Activated CD8-positive, alpha-beta T cell treated with anti-CD3 and anti-CD28 coated beads for 36 hours (primary cell): Measurements from ENCODE around the gene ANKRD63. TPM values are rescaled to one million over a fixed set of nuclear protein-coding genes. Genes with fewer than 3 reads are reported as not detected.

Source experiments
- ATAC-seq: fragments of 200-7000 bp; cut with Tn5 transposase; one replicate; pipeline ENCODE4 v1.10.0; 2021; ENCODE audit warnings: mild to moderate bottlenecking, moderate library complexity
- CTCF ChIA-PET: fragments of 350-600 bp; sonication (Branson Sonifier 250); formaldehyde crosslinking; loops from one replicate; lab custom pipeline; 2021; ENCODE audit warnings: antibody characterized with exemption; lab: Charles Lee
- POLR2A ChIA-PET: fragments of 350-600 bp; sonication (Branson Sonifier 250); formaldehyde crosslinking; loops from one replicate; lab custom pipeline; 2021; ENCODE audit warnings: antibody characterized with exemption; lab: Charles Lee
- DNase-seq: peaks from one replicate; pipeline ENCODE4 v3.0.0-alpha.2; 2020
- H3K27ac Mint-ChIP-seq: one replicate; pipeline ENCODE4 v1.8.0; 2021; ENCODE audit warnings: mild to moderate bottlenecking, mixed read lengths
- H3K27me3 Mint-ChIP-seq: one replicate; pipeline ENCODE4 v1.8.0; 2021; ENCODE audit warnings: mixed read lengths
- H3K36me3 Mint-ChIP-seq: one replicate; pipeline ENCODE4 v1.8.0; 2021; ENCODE audit warnings: low read depth, mixed read lengths
- H3K4me1 Mint-ChIP-seq: one replicate; pipeline ENCODE4 v1.8.0; 2021; ENCODE audit warnings: low read depth, mixed read lengths
- H3K4me3 Mint-ChIP-seq: one replicate; pipeline ENCODE4 v1.8.0; 2021; ENCODE audit warnings: mild to moderate bottlenecking, moderate library complexity, mixed read lengths
- H3K9me3 Mint-ChIP-seq: one replicate; pipeline ENCODE4 v1.8.0; 2021; ENCODE audit warnings: mixed read lengths
- intact Hi-C: fragments of 100-400 bp; cut with micrococcal nuclease; formaldehyde crosslinking; loops from one replicate; pipeline ENCODE4 v1.10.0; 2022
- total RNA-seq, 2 experiments: library from RNA; stranded (reverse); gene quantifications; one replicate each; pipeline ENCODE4 v1.2.3, GENCODE V29; 2021
- TF ChIP-seq, protein P1 (sequence below): fragments of 200-600 bp; IDR thresholded peaks from one replicate; pipeline ENCODE4 v1.8.0; 2022; ENCODE audit warnings: antibody characterized with exemption, mild to moderate bottlenecking

ANKRD63 gene
- total RNA-seq, 2 experiments from 2014 or later: not detected

DNA sequence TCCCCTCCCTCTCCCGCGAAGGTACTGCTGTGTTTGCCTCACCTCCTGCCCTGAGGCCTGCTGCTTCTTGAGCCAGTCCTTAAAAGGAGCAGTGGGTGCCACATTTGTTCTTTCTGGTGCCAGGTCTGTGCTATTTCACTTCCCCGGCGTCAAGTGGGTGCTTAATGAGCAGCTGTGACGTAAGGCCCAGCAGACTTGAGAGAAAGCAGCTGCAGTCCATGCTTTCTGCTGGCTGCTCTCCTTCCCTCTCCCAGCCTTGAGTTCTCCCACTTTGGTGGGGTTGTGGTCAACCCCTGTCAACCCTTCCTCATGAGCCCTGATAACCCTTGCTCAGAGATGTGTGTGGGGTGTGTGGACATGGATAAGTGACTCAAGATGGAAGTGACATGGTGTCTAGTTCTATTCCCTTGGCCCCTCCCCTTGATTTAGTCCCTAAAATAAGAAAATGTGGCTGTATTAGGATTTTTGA lies 47.5 kb upstream of the ANKRD63 start:
- H3K4me1 Mint-ChIP-seq: peaks cover 27% of the 10 kb centered on the region
- no peak overlapping the region for H3K27ac Mint-ChIP-seq
- intact Hi-C loops: no loop called here
- H3K4me3 Mint-ChIP-seq: no peak overlapping the region
- DNase-seq: no peak
- no peaks in the 10 kb centered on the region for H3K27me3 Mint-ChIP-seq
- H3K36me3 Mint-ChIP-seq: peaks cover 3% of the 10 kb centered on the region
- ChIA-PET POLR2A (no interaction called here), CTCF (interaction anchor here (6.3 to 9.1 kb wide), 2 partner anchors 10 to 20 kb away, joined by 44 to 201 read pairs; partner anchors contain the start of gene CCDC9B)
- TF ChIP-seq, protein P1, sequence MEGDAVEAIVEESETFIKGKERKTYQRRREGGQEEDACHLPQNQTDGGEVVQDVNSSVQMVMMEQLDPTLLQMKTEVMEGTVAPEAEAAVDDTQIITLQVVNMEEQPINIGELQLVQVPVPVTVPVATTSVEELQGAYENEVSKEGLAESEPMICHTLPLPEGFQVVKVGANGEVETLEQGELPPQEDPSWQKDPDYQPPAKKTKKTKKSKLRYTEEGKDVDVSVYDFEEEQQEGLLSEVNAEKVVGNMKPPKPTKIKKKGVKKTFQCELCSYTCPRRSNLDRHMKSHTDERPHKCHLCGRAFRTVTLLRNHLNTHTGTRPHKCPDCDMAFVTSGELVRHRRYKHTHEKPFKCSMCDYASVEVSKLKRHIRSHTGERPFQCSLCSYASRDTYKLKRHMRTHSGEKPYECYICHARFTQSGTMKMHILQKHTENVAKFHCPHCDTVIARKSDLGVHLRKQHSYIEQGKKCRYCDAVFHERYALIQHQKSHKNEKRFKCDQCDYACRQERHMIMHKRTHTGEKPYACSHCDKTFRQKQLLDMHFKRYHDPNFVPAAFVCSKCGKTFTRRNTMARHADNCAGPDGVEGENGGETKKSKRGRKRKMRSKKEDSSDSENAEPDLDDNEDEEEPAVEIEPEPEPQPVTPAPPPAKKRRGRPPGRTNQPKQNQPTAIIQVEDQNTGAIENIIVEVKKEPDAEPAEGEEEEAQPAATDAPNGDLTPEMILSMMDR: no peak
- H3K9me3 Mint-ChIP-seq: no peaks in the 10 kb centered on the region
- ATAC-seq: no peak

DNA sequence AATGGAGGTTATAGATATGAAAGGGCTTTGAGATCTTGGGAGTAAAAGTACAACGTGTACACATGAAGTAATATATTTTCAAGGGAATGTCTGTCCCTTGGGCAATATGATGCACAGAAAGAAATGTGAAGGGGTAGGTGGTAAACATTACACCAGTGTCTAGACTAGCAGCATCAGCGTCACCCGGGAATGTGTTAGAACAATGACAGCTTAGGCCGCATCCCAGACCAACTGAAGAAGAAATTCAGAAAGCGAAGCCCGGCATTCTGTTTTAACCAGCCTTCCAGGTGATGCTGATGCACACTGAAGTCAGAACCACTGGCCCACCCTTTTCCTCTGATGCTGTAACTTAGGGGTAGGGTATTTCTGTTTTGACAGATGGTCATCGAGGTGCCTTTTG lies 46.9 kb upstream of the ANKRD63 start:
- Mint-ChIP-seq H3K36me3 (peaks cover 6% of the 10 kb centered on the region), H3K4me3 (no peak overlapping the region), H3K27me3 (no peaks in the 10 kb centered on the region), H3K9me3 (no peaks in the 10 kb centered on the region), H3K4me1 (peaks cover 32% of the 10 kb centered on the region), H3K27ac (no peak overlapping the region)
- POLR2A ChIA-PET: no interaction called here
- TF ChIP-seq, protein P1: no peak
- no peak for DNase-seq
- no peak for ATAC-seq
- intact Hi-C loops: no loop called here
- CTCF ChIA-PET: interaction anchor here (1.4 to 9.1 kb wide), 4 partner anchors 10 to 50 kb away, joined by 6 to 201 read pairs (median 26); partner anchors contain the start of gene CCDC9B

GRCh38 chr15:40328751-40329150 lies 45.9 kb upstream of the ANKRD63 start:
- DNase-seq (no peak), ATAC-seq (no peak)
- TF ChIP-seq, protein P1: no peak
- H3K27ac Mint-ChIP-seq: no peak overlapping the region
- H3K36me3 Mint-ChIP-seq: peaks cover 6% of the 10 kb centered on the region
- POLR2A ChIA-PET: interaction anchor here (1.3 kb wide), 2 partner anchors 12 to 17 kb away, joined by 3 read pairs; partner anchors contain the start of gene CCDC9B
- no peaks in the 10 kb centered on the region for H3K9me3 Mint-ChIP-seq
- H3K27me3 Mint-ChIP-seq: no peaks in the 10 kb centered on the region
- no peak overlapping the region for H3K4me3 Mint-ChIP-seq
- peaks cover 23% of the 10 kb centered on the region for H3K4me1 Mint-ChIP-seq
- CTCF ChIA-PET: interaction anchor here (1.2 to 9.1 kb wide), 10 partner anchors 9 to 111 kb away, joined by 3 to 201 read pairs (median 6); partner anchors contain the start of gene CCDC9B
- intact Hi-C loops: no loop called here

DNA sequence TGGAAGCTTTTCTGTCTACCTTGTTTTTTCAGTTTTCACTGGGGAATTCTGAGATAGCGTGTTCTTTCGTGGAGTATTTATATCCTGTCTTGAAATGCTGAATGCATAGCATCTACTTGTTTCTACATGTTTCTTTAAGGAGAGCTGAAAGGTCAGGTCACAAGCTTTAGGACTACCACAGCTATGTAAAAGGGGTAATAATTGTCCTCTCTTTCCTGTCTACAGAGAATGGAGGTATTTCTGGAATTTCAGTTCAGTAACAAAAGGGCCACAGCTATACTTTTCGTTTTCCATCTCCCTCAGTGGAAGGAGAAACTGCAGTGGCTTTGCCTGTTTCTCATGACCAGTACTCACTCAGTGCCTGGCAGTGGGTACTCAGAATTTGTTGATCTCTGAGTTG lies 45.3 kb upstream of the ANKRD63 start:
- peaks cover 20% of the 10 kb centered on the region for H3K4me1 Mint-ChIP-seq
- no peak overlapping the region for H3K4me3 Mint-ChIP-seq
- H3K9me3 Mint-ChIP-seq: no peaks in the 10 kb centered on the region
- H3K27me3 Mint-ChIP-seq: no peaks in the 10 kb centered on the region
- intact Hi-C loops: no loop called here
- POLR2A ChIA-PET: interaction anchor here (1.3 kb wide), 2 partner anchors 12 to 16 kb away, joined by 3 read pairs; partner anchors contain the start of gene CCDC9B
- H3K36me3 Mint-ChIP-seq: peaks cover 6% of the 10 kb centered on the region
- CTCF ChIA-PET: interaction anchor here (1.0 to 9.1 kb wide), 13 partner anchors 8 to 111 kb away, joined by 3 to 201 read pairs (median 5); partner anchors contain the start of genes ANKRD63, CCDC9B and PLCB2
- no peak overlapping the region for H3K27ac Mint-ChIP-seq
- no peak for DNase-seq
- TF ChIP-seq, protein P1: no peak
- no peak for ATAC-seq

DNA sequence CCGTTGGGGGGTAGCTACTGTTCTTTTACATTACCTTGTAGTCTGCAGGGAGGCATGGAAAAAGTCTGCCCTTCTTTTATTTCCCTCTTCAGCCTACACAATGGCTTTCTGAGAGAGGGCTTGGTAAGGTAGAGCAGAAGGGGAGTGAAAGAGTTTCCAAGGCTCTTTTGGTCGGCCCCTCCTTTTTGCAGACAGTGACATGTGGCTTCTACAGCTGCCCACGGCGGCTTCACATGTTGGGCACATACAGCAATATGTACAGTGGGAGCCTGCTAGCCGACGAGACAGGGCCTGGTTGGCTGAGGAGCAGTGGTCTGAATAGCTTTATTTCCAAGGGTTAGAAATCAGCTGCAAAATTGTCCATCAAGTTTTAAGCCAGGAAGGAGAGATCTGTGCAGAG lies 44.6 kb upstream of the ANKRD63 start:
- DNase-seq: no peak
- no peaks in the 10 kb centered on the region for H3K27me3 Mint-ChIP-seq
- H3K36me3 Mint-ChIP-seq: peaks cover 6% of the 10 kb centered on the region
- H3K4me3 Mint-ChIP-seq: no peak overlapping the region
- ChIA-PET CTCF (interaction anchor here (1.0 to 9.1 kb wide), 13 partner anchors 8 to 110 kb away, joined by 3 to 201 read pairs (median 4); partner anchors contain the start of genes ANKRD63, CCDC9B and PLCB2), POLR2A (interaction anchor here (1.5 to 1.8 kb wide), 2 partner anchors 17 to 19 kb away, joined by 3 to 4 read pairs; no protein-coding TSS in a partner anchor)
- H3K27ac Mint-ChIP-seq: no peak overlapping the region
- no peak for ATAC-seq
- intact Hi-C loops: no loop called here
- TF ChIP-seq, protein P1: no peak
- peaks cover 21% of the 10 kb centered on the region for H3K4me1 Mint-ChIP-seq
- H3K9me3 Mint-ChIP-seq: no peaks in the 10 kb centered on the region
